H1 (cell line): Measurements from ENCODE around the gene FBN2. TPM values are rescaled to one million over a fixed set of nuclear protein-coding genes. Genes with fewer than 3 reads are reported as not detected.

Experiments used
- KDM4A ChIP-seq: IDR thresholded peaks from one replicate; pipeline ENCODE4 v1.7.1; 2012; ENCODE audit warnings: low read depth, mild to moderate bottlenecking, moderate library complexity, low read length, inconsistent platforms; ENCODE audit not compliant: severe bottlenecking
- PHF8 ChIP-seq: fragments of 200-600 bp; sonication (generic); conservative IDR thresholded peaks from 2 replicates; pipeline ENCODE4 v1.7.1; 2012; ENCODE audit warnings: low read depth, mild to moderate bottlenecking, inconsistent platforms, low read length, moderate library complexity
- RAD21 ChIP-seq, 2 experiments: IDR thresholded peaks in 1 of 2; conservative IDR thresholded peaks in 1 of 2; 2 replicates each; pipeline ENCODE4 v1.6.1; 2011; ENCODE audit warnings: low read depth in 2 of 2, low read length in 2 of 2, improper control_type of control experiment in 1 of 2, inconsistent platforms in 1 of 2, mild to moderate bottlenecking in 1 of 2, moderate library complexity in 1 of 2
- SIN3A ChIP-seq, 2 experiments: IDR thresholded peaks in 1 of 2; conservative IDR thresholded peaks in 1 of 2; 2 replicates each; pipeline ENCODE4 v1.6.1; 2011 to 2012; ENCODE audit warnings: low read length in 2 of 2, improper control_type of control experiment in 1 of 2, low read depth in 1 of 2, mild to moderate bottlenecking in 1 of 2
- TAF7 ChIP-seq: optimal IDR thresholded peaks from 2 replicates; pipeline ENCODE3; 2011; ENCODE audit warnings: low read depth, mild to moderate bottlenecking, inconsistent platforms, low read length, moderate library complexity, borderline replicate concordance
- polyA plus RNA-seq, 7 experiments: library from polyadenylated mRNA; depleted of rRNA in 3 of 7; stranded (reverse) in 5 of 7; unstranded in 2 of 7; fragments of >200 nt in 5 of 7; fragments of 200-250 nt in 2 of 7; gene quantifications; 1 replicate in 5 of 7; 2 replicates in 1 of 7; 4 replicates in 1 of 7; pipeline versions ENCODE4 v1.2.1 to v1.2.3, GENCODE V29; 2011 to 2013; ENCODE audit warnings: missing spikeins in 2 of 7, mixed read lengths in 2 of 7
- total RNA-seq: library from RNA; stranded (reverse); fragmentation: NEBNext Ultra II Directional; extraction: Animal tissue kit (Norgen Biotek cat#: 25700); gene quantifications from 2 replicates; pipeline ENCODE4 v1.2.1, GENCODE V29; 2021

The FBN2 gene
- total and polyA plus RNA-seq, 2 of the 8 experiments (the other 6 are each of a cell fraction or from before 2014, with no cell fraction given), result 14.1 to 16.3 TPM

DNA sequence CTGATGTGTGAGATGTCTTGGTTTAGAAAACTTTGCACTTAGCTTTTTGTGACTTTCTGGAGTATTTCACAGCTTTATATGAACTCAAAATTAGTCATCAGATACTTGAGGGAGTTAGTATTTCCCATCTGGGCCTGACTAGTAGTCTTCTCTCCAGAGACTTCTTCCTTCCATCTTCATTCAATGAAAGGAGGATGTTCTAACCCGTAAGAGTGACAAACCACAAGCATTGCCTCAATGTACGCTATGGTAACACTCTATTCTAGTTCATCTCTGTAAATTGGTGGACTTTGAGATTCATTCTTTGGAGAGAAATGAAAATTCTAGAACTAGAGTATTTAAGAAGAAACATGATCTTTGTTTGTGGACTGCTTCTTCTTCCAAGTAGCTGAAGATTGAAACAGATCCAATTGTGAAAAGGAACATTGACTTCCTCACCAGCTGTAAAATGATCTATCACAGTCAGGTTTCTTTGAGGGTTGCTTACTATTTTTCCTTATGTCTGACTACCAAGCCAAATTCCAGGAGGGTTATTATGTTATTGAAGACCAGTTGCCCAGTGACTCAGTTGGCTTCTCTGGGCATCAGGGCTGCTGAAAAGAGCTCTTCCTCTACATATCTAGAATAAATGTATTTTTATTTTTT is 296.9 kb downstream of the FBN2 start (continued):
- TF ChIP-seq SIN3A (conservative IDR thresholded peaks at IDR 0.05 in 1 of 2, IDR thresholded peaks at IDR 0.05 in 1 of 2; ENCODE audit: low read depth in 1 of 2, low read length in 2 of 2), result no peak
- TF ChIP-seq KDM4A, result no peak
- TF ChIP-seq PHF8, result no peak
- no peak for TF ChIP-seq RAD21 (IDR thresholded peaks at IDR 0.05 in 1 of 2, conservative IDR thresholded peaks at IDR 0.05 in 1 of 2; ENCODE audit: low read depth in 2 of 2, low read length in 2 of 2)
- no peak for TF ChIP-seq TAF7
